Right lobe of liver (tissue), 4 donors: ENCODE measurements around the gene PLBD2.

Source experiments
- CTCF ChIP-seq, 4 donors: fragments of 200-600 bp in 3 of 4; fragments of 450-650 bp in 1 of 4; IDR thresholded peaks; one replicate each; pipeline versions ENCODE4 v1.5.1 to v1.8.0; 2016 to 2022; ENCODE audit warnings: antibody characterized with exemption in 4 of 4, mild to moderate bottlenecking in 2 of 4
- POLR2A ChIP-seq: fragments of 450-650 bp; IDR thresholded peaks from one replicate; pipeline ENCODE4 v1.6.1; 2017; ENCODE audit warnings: antibody characterized with exemption, mild to moderate bottlenecking
- donor health status: DM: no; HTN: no; CAD: no.
- donor health status: DM: no; HTN: no; CAD: no.
- donor health status: DM: no; HTN: yes; CAD: no.

GRCh38 chr12:113317122-113317521, 41.3 kb upstream of the PLBD2 start:
- TF ChIP-seq POLR2A (no peak), CTCF (IDR thresholded peaks at IDR 0.05) (no peak)
